ENCODE results near the gene CHID1. TPM values are rescaled to one million over a fixed set of nuclear protein-coding genes. Genes with fewer than 3 reads are reported as not detected.

The CHID1 gene
- total and polyA plus RNA-seq, 9 of the 15 experiments (the other 6 are each of a cell fraction or from before 2014, with no cell fraction given) = 15.1 to 108 (median 39.8) TPM

GRCh38 chr11:833114-833791 lies 77.4 kb downstream of the CHID1 start (continued):
- TF ChIP-seq DIDO1 (tag; IDR thresholded peaks at IDR 0.05; ENCODE audit: low read depth) (no peak), PTBP1 (IDR thresholded peaks at IDR 0.05; ENCODE audit: low read depth, low read length) (no peak), ZNF609 (CRISPR knock-in tag; IDR thresholded peaks at IDR 0.05; ENCODE audit: borderline replicate concordance) (no peak), CREB3 (tag; conservative IDR thresholded peaks at IDR 0.05; ENCODE audit: low read depth) (no peak), ZBTB1 (CRISPR knock-in tag; IDR thresholded peaks at IDR 0.05; ENCODE audit: borderline replicate concordance, low read depth) (no peak), SNAPC5 (CRISPR knock-in tag; IDR thresholded peaks at IDR 0.05) (no peak), SREBF1 (IDR thresholded peaks at IDR 0.05; ENCODE audit: borderline replicate concordance, low read depth, low read length) (no peak), MAZ (CRISPR knock-in tag; conservative IDR thresholded peaks at IDR 0.05 in 1 of 2, IDR thresholded peaks at IDR 0.05 in 1 of 2) (peak; percentile 69 to 73; a peak in 3 of 4 replicates), ZBTB8A (IDR thresholded peaks at IDR 0.05; ENCODE audit: partially characterized antibody) (no peak), ZNF740 (CRISPR knock-in tag; IDR thresholded peaks at IDR 0.05) (peak; percentile 72), ZNF740 (tag; IDR thresholded peaks at IDR 0.05) (peak in 1 of 2 experiments; percentile 15; a peak in 1 of 4 replicates), ARID2 (IDR thresholded peaks at IDR 0.05) (no peak), YBX1 (IDR thresholded peaks at IDR 0.05) (no peak), FIP1L1 (IDR thresholded peaks at IDR 0.05; ENCODE audit: low read depth, low read length, poor library complexity, severe bottlenecking) (peak; percentile 37), FOXP4 (CRISPR knock-in tag; IDR thresholded peaks at IDR 0.05; ENCODE audit: borderline replicate concordance) (peak; percentile 25; the same call in 1 of the 2 replicates), SOX6 (IDR thresholded peaks at IDR 0.05) (no peak), KLF13 (tag; IDR thresholded peaks at IDR 0.05; ENCODE audit: borderline replicate concordance, low read depth) (0 out of 2 replicates have a peak, but pooled peaks have one; percentile 48), CREM (IDR thresholded peaks at IDR 0.05; ENCODE audit: low read depth) (peak; percentile 56; the same call in 1 of the 2 replicates)
